HEK293T (cell line): Measurements from ENCODE around the gene RNH1.

Experiments used
- CTCF ChIA-PET: fragments of 350-600 bp; formaldehyde crosslinking; extraction: SDS; loops from one replicate; lab custom pipeline; 2021; ENCODE audit warnings: antibody characterized with exemption, inconsistent platforms; lab: Yijun Ruan, JAX
- POLR2A ChIA-PET: fragments of 350-600 bp; formaldehyde crosslinking; extraction: SDS; loops from one replicate; lab custom pipeline; 2020; ENCODE audit warnings: antibody characterized with exemption, inconsistent platforms; lab: Yijun Ruan, JAX
- DNase-seq: peaks from one replicate; pipeline ENCODE4 v3.0.0; 2012; ENCODE audit warnings: mixed read lengths; ENCODE audit errors: extremely low spot score
- ARNT ChIP-seq: fragments of 450-650 bp; IDR thresholded peaks from 2 replicates; pipeline ENCODE4 v1.6.1; 2017; ENCODE audit warnings: mild to moderate bottlenecking
- BHLHE40 ChIP-seq: fragments of 450-650 bp; IDR thresholded peaks from 2 replicates; pipeline ENCODE4 v1.6.1; 2016; ENCODE audit warnings: mild to moderate bottlenecking, moderate library complexity, borderline replicate concordance
- CTBP1 ChIP-seq: fragments of 450-650 bp; IDR thresholded peaks from 2 replicates; pipeline ENCODE4 v1.6.1; 2016; ENCODE audit warnings: borderline replicate concordance
- ELF4 ChIP-seq: fragments of 450-650 bp; IDR thresholded peaks from 2 replicates; pipeline ENCODE4 v1.6.1; 2017; ENCODE audit warnings: antibody characterized with exemption
- FOXA1 ChIP-seq: fragments of 450-650 bp; IDR thresholded peaks from 2 replicates; pipeline ENCODE4 v1.6.1; 2016; ENCODE audit warnings: mild to moderate bottlenecking
- FOXK2 ChIP-seq: fragments of 450-650 bp; IDR thresholded peaks from 2 replicates; pipeline ENCODE4 v1.6.1; 2016; ENCODE audit warnings: mild to moderate bottlenecking
- FOXM1 ChIP-seq: fragments of 450-650 bp; IDR thresholded peaks from 2 replicates; pipeline ENCODE4 v1.6.1; 2017; ENCODE audit warnings: mild to moderate bottlenecking, borderline replicate concordance
- HDGF ChIP-seq: fragments of 450-650 bp; IDR thresholded peaks from 2 replicates; pipeline ENCODE4 v1.6.1; 2017; ENCODE audit warnings: antibody characterized with exemption, borderline replicate concordance
- L3MBTL2 ChIP-seq: fragments of 450-650 bp; conservative IDR thresholded peaks from 2 replicates; pipeline ENCODE4 v1.6.1; 2016; ENCODE audit warnings: mild to moderate bottlenecking
- LEF1 ChIP-seq: fragments of 450-650 bp; IDR thresholded peaks from 2 replicates; pipeline ENCODE4 v1.6.1; 2017; ENCODE audit warnings: mild to moderate bottlenecking, borderline replicate concordance
- NFRKB ChIP-seq: fragments of 450-650 bp; IDR thresholded peaks from 2 replicates; pipeline ENCODE4 v1.6.1; 2016; ENCODE audit warnings: mild to moderate bottlenecking, moderate library complexity
- PKNOX1 ChIP-seq: fragments of 450-650 bp; IDR thresholded peaks from 2 replicates; pipeline ENCODE4 v1.6.1; 2016
- SP1 ChIP-seq: fragments of 450-650 bp; IDR thresholded peaks from 2 replicates; pipeline ENCODE4 v1.6.1; 2017
- SUZ12 ChIP-seq: fragments of 450-650 bp; IDR thresholded peaks from 2 replicates; pipeline ENCODE4 v1.6.1; 2016; ENCODE audit warnings: mild to moderate bottlenecking
- TARDBP ChIP-seq: fragments of 450-650 bp; IDR thresholded peaks from 2 replicates; pipeline ENCODE4 v1.6.1; 2016
- ZNF384 ChIP-seq: fragments of 450-650 bp; IDR thresholded peaks from 2 replicates; pipeline ENCODE4 v1.6.1; 2016

RNH1 gene

GRCh38 chr11:489610-490185 lies 17.3 kb downstream of the RNH1 start:
- ChIA-PET CTCF (no interaction called here), POLR2A (interaction anchor here (1.2 kb wide), 1 partner anchor 17 kb away, joined by 3 read pairs; the partner anchor contains the start of gene RNH1)

GRCh38 chr11:488992-489391 lies 18.1 kb downstream of the RNH1 start:
- POLR2A ChIA-PET, result interaction anchor here (1.2 kb wide), 1 partner anchor 18 kb away, joined by 3 read pairs; the partner anchor contains the start of gene RNH1
- TF ChIP-seq L3MBTL2 (no peak), ARNT (no peak), ZNF384 (no peak), LEF1 (no peak), FOXK2 (no peak), HDGF (no peak)
- no peak for DNase-seq
- CTCF ChIA-PET, result no interaction called here

More at GRCh38 chr11:489610-490185, 17.3 kb downstream of the RNH1 start:
- no peak for DNase-seq
- TF ChIP-seq LEF1 (no peak), FOXK2 (no peak), FOXA1 (no peak), SP1 (no peak), NFRKB (no peak), FOXM1 (no peak), PKNOX1 (no peak), TARDBP (no peak), ARNT (no peak), SUZ12 (no peak), HDGF (no peak), ZNF384 (no peak), BHLHE40 (no peak), L3MBTL2 (no peak)

DNA sequence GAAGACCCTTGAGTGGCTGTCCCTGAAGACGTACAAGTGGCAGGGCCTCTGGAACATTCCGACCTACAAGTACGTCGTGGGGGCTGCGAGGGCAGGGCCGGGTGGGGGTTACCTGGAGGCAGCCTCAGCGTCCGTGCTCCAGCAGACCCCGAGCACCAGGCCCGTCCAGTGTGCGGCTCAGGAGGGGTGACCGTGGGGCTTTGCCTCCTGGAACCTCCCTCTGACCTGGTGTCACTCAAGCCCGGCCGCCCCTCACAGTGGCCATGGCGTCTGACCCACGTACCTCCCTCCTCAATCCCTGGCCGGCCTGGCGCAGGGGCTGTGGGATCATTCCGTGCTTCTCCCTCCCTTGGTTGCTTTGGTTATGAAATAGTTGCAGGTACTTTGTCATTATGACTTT lies 18.5 kb downstream of the RNH1 start:
- CTCF ChIA-PET, result interaction anchor here (0.6 kb wide), 1 partner anchor 38 kb away, joined by 3 read pairs; the partner anchor contains the start of gene PTDSS2

DNA sequence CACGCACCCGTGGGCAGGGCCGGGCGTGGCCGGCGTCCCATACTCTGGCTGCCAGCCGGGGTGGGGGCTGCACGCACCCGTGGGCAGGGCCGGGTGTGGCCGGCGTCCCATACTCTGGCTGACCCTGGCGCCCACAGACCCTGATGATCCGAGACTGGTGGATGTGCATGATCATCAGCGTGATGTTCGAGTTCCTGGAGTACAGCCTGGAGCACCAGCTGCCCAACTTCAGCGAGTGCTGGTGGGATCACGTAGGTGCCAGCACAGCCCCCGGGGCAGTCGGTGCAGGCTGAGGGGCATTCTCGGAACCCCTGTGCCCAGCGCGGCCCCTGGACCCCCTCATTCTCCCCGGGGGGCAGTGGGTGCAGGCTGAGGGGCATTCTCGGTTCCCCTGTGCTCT lies 19.0 kb downstream of the RNH1 start:
- TF ChIP-seq HDGF (no peak), L3MBTL2 (no peak), ELF4 (no peak), LEF1 (no peak), NFRKB (no peak), FOXK2 (no peak), FOXM1 (no peak), ZNF384 (no peak), FOXA1 (no peak), TARDBP (no peak), ARNT (no peak), BHLHE40 (no peak), SP1 (no peak), SUZ12 (no peak), PKNOX1 (no peak), CTBP1 (no peak)
- ChIA-PET CTCF (interaction anchor here (0.6 kb wide), 1 partner anchor 38 kb away, joined by 3 read pairs; the partner anchor contains the start of gene PTDSS2), POLR2A (no interaction called here)
- no peak for DNase-seq

More for the DNA sequence above, 18.5 kb downstream of the RNH1 start:
- TF ChIP-seq CTBP1 (no peak), FOXA1 (no peak), FOXM1 (no peak), PKNOX1 (no peak), HDGF (no peak), TARDBP (no peak), ELF4 (no peak), BHLHE40 (no peak), ZNF384 (no peak), NFRKB (no peak), L3MBTL2 (no peak), LEF1 (no peak), ARNT (no peak), SUZ12 (no peak), SP1 (no peak)
- no peak for DNase-seq
- POLR2A ChIA-PET, result interaction anchor here (1.2 kb wide), 1 partner anchor 18 kb away, joined by 3 read pairs; the partner anchor contains the start of gene RNH1

GRCh38 chr11:487571-488021 lies 19.4 kb downstream of the RNH1 start:
- ChIA-PET POLR2A (no interaction called here), CTCF (no interaction called here)
- TF ChIP-seq HDGF (no peak), NFRKB (no peak), LEF1 (no peak), L3MBTL2 (no peak), ARNT (no peak), SUZ12 (no peak), FOXA1 (no peak), FOXK2 (no peak), BHLHE40 (no peak), TARDBP (no peak)
- DNase-seq, result no peak

DNA sequence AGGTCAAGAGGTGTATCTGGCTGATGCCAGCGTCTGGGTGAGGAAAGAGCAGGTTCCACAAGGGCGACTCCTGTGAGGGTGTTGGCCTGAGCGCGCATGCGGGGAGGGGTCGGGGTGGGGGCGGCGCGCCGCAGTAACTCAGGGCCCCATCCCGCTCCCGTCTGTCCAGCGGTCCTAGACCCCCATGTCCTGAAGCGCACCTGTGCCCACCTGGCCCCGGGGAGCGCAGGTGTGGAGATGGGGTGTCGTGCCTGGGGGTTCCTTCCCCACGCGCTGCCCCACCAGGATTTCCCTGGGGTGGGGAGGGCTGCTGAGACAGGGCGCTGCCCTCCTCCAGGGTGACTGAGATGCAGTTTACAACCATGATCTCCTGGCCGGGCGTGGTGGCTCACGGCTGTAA lies 20.9 kb downstream of the RNH1 start:
- ChIA-PET POLR2A (no interaction called here), CTCF (no interaction called here)
- DNase-seq, result no peak
- no peak for TF ChIP-seq CTBP1
- no peak for TF ChIP-seq ELF4
- TF ChIP-seq TARDBP, result no peak
- TF ChIP-seq SP1, result no peak
- TF ChIP-seq PKNOX1, result no peak
- no peak for TF ChIP-seq BHLHE40
- no peak for TF ChIP-seq FOXK2
- TF ChIP-seq FOXA1, result no peak
